K562 (cell line): Measurements from ENCODE around the gene PHKB. TPM values are rescaled to one million over a fixed set of nuclear protein-coding genes. Genes with fewer than 3 reads are reported as not detected.

Source experiments
- ATAC-seq: fragments of 200-7000 bp; cut with Tn5 transposase; 3 replicates; pipeline ENCODE4 v1.9.1; 2020; ENCODE audit warnings: moderate library complexity
- BruUV-seq: library from RNA; stranded (reverse); fragments of 400-500 nt; replicated peaks from 2 replicates; lab custom pipeline; 2021; lab: Mats Ljungman, UMichigan
- CTCF ChIA-PET: fragments of 300-600 bp; formaldehyde crosslinking; extraction: SDS; loops from one replicate; lab custom pipeline; 2021; ENCODE audit warnings: low intra/inter-chr PET ratio; lab: Yijun Ruan, JAX
- POLR2A ChIA-PET: fragments of 300-600, 350-650 bp; sonication (Branson Sonifier 250); formaldehyde crosslinking; extraction: SDS; loops from one replicate; lab custom pipeline; 2021; ENCODE audit warnings: antibody characterized with exemption, inconsistent platforms; lab: Yijun Ruan, JAX
- DNase-seq, 4 experiments: peaks; one replicate each; pipeline versions ENCODE4 v3.0.0 to v3.0.0-alpha.2; 2011 to 2018; ENCODE audit warnings: low spot score in 3 of 4, mixed read lengths in 3 of 4; ENCODE audit errors: extremely low read depth in 1 of 4
- FAIRE-seq: peaks from 2 replicates; lab custom pipeline; 2011; peaks lifted over from hg19 to GRCh38; lab: Jason Lieb, UNC
- H2AFZ ChIP-seq: 2 replicates; pipeline ENCODE4 v1.6.0; 2011; ENCODE audit warnings: low read depth, low read length, control low read depth, inconsistent platforms
- H3K27ac ChIP-seq: fragments of 200-600 bp; 3 replicates; pipeline ENCODE4 v1.8.0; 2011; ENCODE audit warnings: low read depth, mild to moderate bottlenecking, control low read depth, inconsistent platforms, low read length, moderate library complexity, mixed read lengths; ENCODE audit errors: extremely low read depth
- H3K27me3 ChIP-seq, 2 experiments: fragments of 300-600 bp in 1 of 2; 2 replicates in 1 of 2; 3 replicates in 1 of 2; pipeline versions ENCODE4 v1.6.0 to v1.8.0; 2011; ENCODE audit warnings: inconsistent platforms in 2 of 2, low read length in 2 of 2, mild to moderate bottlenecking in 1 of 2, mixed read lengths in 1 of 2, moderate library complexity in 1 of 2; ENCODE audit not compliant: control insufficient read depth in 2 of 2, insufficient read depth in 2 of 2
- H3K36me3 ChIP-seq: fragments of 300-600 bp; 3 replicates; pipeline ENCODE4 v1.8.0; 2011; ENCODE audit warnings: mild to moderate bottlenecking, low read length, inconsistent platforms; ENCODE audit not compliant: control insufficient read depth, insufficient read depth
- H3K4me1 ChIP-seq, 2 experiments: fragments of 200-600 bp in 1 of 2; replicated peaks in 1 of 2; 2 replicates in 1 of 2; 3 replicates in 1 of 2; pipeline versions ENCODE4 v1.5.1 to v1.8.0; 2011; ENCODE audit warnings: inconsistent platforms in 2 of 2, low read length in 2 of 2, mild to moderate bottlenecking in 1 of 2, mixed read lengths in 1 of 2, moderate library complexity in 1 of 2; ENCODE audit not compliant: control insufficient read depth in 2 of 2, insufficient read depth in 2 of 2
- H3K4me2 ChIP-seq: 2 replicates; pipeline ENCODE4 v1.6.1; 2011; ENCODE audit warnings: low read length, control low read depth, inconsistent platforms, mixed read lengths; ENCODE audit not compliant: insufficient read depth
- H3K4me3 ChIP-seq: fragments of 200-600 bp; sonication (generic), shearing (Covaris generic); 2 replicates; pipeline ENCODE4 v1.5.1; 2016; ENCODE audit warnings: control low read depth, inconsistent platforms
- H3K79me2 ChIP-seq: fragments of 200-600 bp; 3 replicates; pipeline ENCODE4 v1.8.0; 2011; ENCODE audit warnings: low read length, inconsistent platforms; ENCODE audit not compliant: control insufficient read depth, insufficient read depth
- H3K9ac ChIP-seq, 2 experiments: 2 replicates each; pipeline versions ENCODE4 v1.6.0 to v1.6.1; 2011; ENCODE audit warnings: low read depth in 2 of 2, low read length in 2 of 2, control low read depth in 1 of 2, inconsistent platforms in 1 of 2, mild to moderate bottlenecking in 1 of 2, mixed read lengths in 1 of 2; ENCODE audit not compliant: insufficient read depth in 1 of 2
- H3K9me1 ChIP-seq: one replicate; pipeline ENCODE4 v1.6.0; 2011; ENCODE audit warnings: inconsistent platforms, mild to moderate bottlenecking, low read length, moderate library complexity; ENCODE audit not compliant: control insufficient read depth, insufficient read depth
- H3K9me3 ChIP-seq: replicated peaks from 2 replicates; pipeline ENCODE4 v1.5.1; 2011; ENCODE audit warnings: low read depth, low read length, inconsistent platforms; ENCODE audit not compliant: control insufficient read depth, insufficient read depth
- H4K20me1 ChIP-seq: replicated peaks from 2 replicates; pipeline ENCODE4 v1.6.1; 2011; ENCODE audit warnings: low read length, inconsistent platforms, mixed read lengths; ENCODE audit not compliant: control insufficient read depth, insufficient read depth
- ARNT ChIP-seq, 2 experiments: fragments of 450-650 bp; IDR thresholded peaks; 2 replicates each; pipeline ENCODE4 v1.6.1; 2016; ENCODE audit warnings: mild to moderate bottlenecking in 1 of 2
- ELF4 ChIP-seq: fragments of 450-650 bp; formaldehyde crosslinking; IDR thresholded peaks from 2 replicates; pipeline ENCODE4 v1.4.0; 2022; ENCODE audit warnings: missing genetic modification characterization
- FOXA3 ChIP-seq, 2 experiments: fragments of 450-650 bp in 1 of 2; sonication (generic) in 1 of 2; formaldehyde crosslinking; IDR thresholded peaks in 1 of 2; conservative IDR thresholded peaks in 1 of 2; 2 replicates each; pipeline versions ENCODE4 v1.4.0 to v1.8.0; 2020 to 2022; ENCODE audit warnings: mild to moderate bottlenecking in 2 of 2, missing genetic modification reagents in 1 of 2
- MNT ChIP-seq, 2 experiments: fragments of 450-650 bp; conservative IDR thresholded peaks; 2 replicates each; pipeline ENCODE4 v1.6.1; 2017; ENCODE audit warnings: mild to moderate bottlenecking in 2 of 2, moderate library complexity in 2 of 2
- MXI1 ChIP-seq: IDR thresholded peaks from 2 replicates; pipeline ENCODE4 v1.6.1; 2011; ENCODE audit warnings: low read depth, mild to moderate bottlenecking, improper control_type of control experiment, low read length
- NKRF ChIP-seq: fragments of 450-650 bp; IDR thresholded peaks from 2 replicates; pipeline ENCODE4 v1.6.1; 2016; ENCODE audit warnings: borderline replicate concordance
- PML ChIP-seq: IDR thresholded peaks from 2 replicates; pipeline ENCODE4 v1.6.1; 2012; ENCODE audit warnings: low read length, inconsistent platforms
- XRCC3 ChIP-seq: fragments of 450-650 bp; IDR thresholded peaks from 2 replicates; pipeline ENCODE4 v1.6.1; 2017; ENCODE audit warnings: mild to moderate bottlenecking, moderate library complexity
- WGBS: fragments of 100-300 bp; shearing (Covaris generic); methylation state at CpG from one replicate; pipeline ENCODE4 v1.1.6; 2016; ENCODE audit warnings: low coverage, mixed read lengths; ENCODE audit not compliant: insufficient coverage; ENCODE audit errors: missing lambda C conversion rate; 5-methylcytosine and 5-hydroxymethylcytosine counted together
- in situ Hi-C: fragments of 300-500 bp; cut with MboI; formaldehyde crosslinking; loops from 4 replicates; pipeline ENCODE4 v1.15.0; 2018; ENCODE audit warnings: inconsistent platforms, mixed read lengths
- intact Hi-C: fragments of 100-400 bp; cut with micrococcal nuclease; formaldehyde crosslinking; loops from 2 replicates; pipeline ENCODE4 v1.14.2; 2022
- polyA plus RNA-seq, 8 experiments: library from polyadenylated mRNA; depleted of rRNA in 4 of 8; stranded (reverse) in 5 of 8; unstranded in 3 of 8; fragments of >200 nt; fragmentation: Nextera tagmentation in 2 of 8; fragmentation: Illumina TruSeq in 1 of 8; extraction: Ambion mirVana in 2 of 8; extraction: Trizol in 1 of 8; gene quantifications; 2 replicates each; pipeline versions ENCODE4 v1.2.1 to v1.2.3, GENCODE V29; 2011 to 2014; ENCODE audit warnings: inconsistent platforms in 1 of 8, missing spikeins in 1 of 8
- total RNA-seq, 7 experiments: library from RNA; depleted of rRNA in 6 of 7; stranded (reverse); fragments of >200 nt in 6 of 7; fragmentation: Illumina TruSeq in 2 of 7; extraction: Trizol in 2 of 7; gene quantifications; 2 replicates each; pipeline versions ENCODE4 v1.2.1 to v1.2.3, GENCODE V29; 2011 to 2021; ENCODE audit warnings: low replicate concordance in 1 of 7

The PHKB gene
- total and polyA plus RNA-seq, 9 of the 15 experiments (the other 6 are each of a cell fraction or from before 2014, with no cell fraction given) = 24.7 to 92.3 (median 67.0) TPM

GRCh38 chr16:47506800-47507199 is 45.7 kb downstream of the PHKB start:
- ATAC-seq (no peak), DNase-seq (no peak), FAIRE-seq (no peak)
- CTCF ChIA-PET = no interaction called here
- Histone ChIP-seq H3K4me1 (no peaks in the 10 kb centered on the region), H3K27ac (no peak overlapping the region), H3K9me1 (no peaks in the 10 kb centered on the region), H3K27me3 (no peaks in the 10 kb centered on the region), H3K9ac (no peak overlapping the region), H3K4me2 (no peak overlapping the region), H3K9me3 (no peaks in the 10 kb centered on the region), H3K79me2 (no peaks in the 10 kb centered on the region), H2AFZ (no peak overlapping the region), H3K36me3 (peaks cover 74% of the 10 kb centered on the region), H3K4me3 (no peak overlapping the region), H4K20me1 (no peaks in the 10 kb centered on the region)
- no peak for TF ChIP-seq PML
- no peak for TF ChIP-seq ELF4
- TF ChIP-seq XRCC3 = no peak
- TF ChIP-seq MXI1 = no peak
- no peak for TF ChIP-seq MNT (conservative IDR thresholded peaks at IDR 0.05)
- TF ChIP-seq FOXA3 (CRISPR knock-in tag; conservative IDR thresholded peaks at IDR 0.05 in 1 of 2, IDR thresholded peaks at IDR 0.05 in 1 of 2) = no peak
- no peak for TF ChIP-seq NKRF
- no peak for TF ChIP-seq ARNT (IDR thresholded peaks at IDR 0.05)
- WGBS = 77% methylated on average over 2 of the region's 2 CpGs
- intact Hi-C loops (no loop called here), in situ Hi-C loops (no loop called here)
- POLR2A ChIA-PET = interaction anchor here (0.6 to 1.2 kb wide), 4 partner anchors 10 to 146 kb away, joined by 3 to 5 read pairs (median 4); no protein-coding TSS in a partner anchor
- no TSS peak for BruUV-seq
